ENCODE data around the gene SZRD1. TPM values are rescaled to one million over a fixed set of nuclear protein-coding genes. Genes with fewer than 3 reads are reported as not detected.

Gene SZRD1
- total and polyA plus RNA-seq, 2 donors (not counting 3 experiments of a cell fraction or from before 2014, with no cell fraction given), result 162 to 164 TPM

GRCh38 chr1:16421201-16421600 lies 54.2 kb downstream of the SZRD1 start:
- no TSS peak for BruUV-seq (replicated peaks)
- Histone ChIP-seq H3K4me3 (replicated peaks in 1 of 3; ENCODE audit: insufficient read depth in 1 of 3, low read depth in 1 of 3, low read length in 3 of 3) (no peak overlapping the region), H3K27ac (ENCODE audit: insufficient read depth, low read depth, low read length) (no peak overlapping the region), H3K4me2 (ENCODE audit: insufficient read depth, low read length) (no peak overlapping the region), H3K79me2 (ENCODE audit: control insufficient read depth, insufficient read depth, low read length) (no peaks in the 10 kb centered on the region), H3K36me3 (ENCODE audit: control insufficient read depth in 2 of 2, extremely low read depth in 1 of 2, insufficient read depth in 2 of 2, low read length in 2 of 2) (no peaks in the 10 kb centered on the region), H3K9me1 (replicated peaks; ENCODE audit: control insufficient read depth, extremely low read depth, insufficient read depth, low read length) (no peaks in the 10 kb centered on the region), H4K20me1 (replicated peaks; ENCODE audit: control insufficient read depth, extremely low read depth, insufficient read depth, low read length) (no peaks in the 10 kb centered on the region), H3K27me3 (ENCODE audit: control insufficient read depth in 2 of 2, insufficient read depth in 2 of 2, low read length in 2 of 2) (no peaks in the 10 kb centered on the region), H2AFZ (ENCODE audit: low read depth, low read length) (no peak overlapping the region), H3K4me1 (ENCODE audit: control insufficient read depth, extremely low read depth, insufficient read depth, low read length) (no peaks in the 10 kb centered on the region), H3K9me3 (replicated peaks; ENCODE audit: control insufficient read depth, insufficient read depth, low read length) (no peaks in the 10 kb centered on the region), H3K9ac (replicated peaks; ENCODE audit: extremely low read depth, insufficient read depth, low read length) (no peak overlapping the region)
- TF ChIP-seq POLR2A (IDR thresholded peaks at IDR 0.05; ENCODE audit: low read depth, low read length) (no peak), GATA2 (IDR thresholded peaks at IDR 0.05; ENCODE audit: insufficient read depth, insufficient read length, low read depth, low read length) (no peak), POLR2AphosphoS5 (IDR thresholded peaks at IDR 0.05; ENCODE audit: insufficient read depth, low read depth, low read length) (no peak)
- ChIA-PET CTCF (no interaction called here), POLR2A (no interaction called here)
- FAIRE-seq (no peak), DNase-seq (ENCODE audit: low read depth, low spot score) (no peak)
- dilution Hi-C loops (cut with MboI; ENCODE audit: extremely low pct_ligation_motif_present, low sequenced_read_pairs), result no loop called here
- intact Hi-C loops (cut with micrococcal nuclease), result no loop called here

GRCh38 chr1:16422041-16422440 lies 55.0 kb downstream of the SZRD1 start:
- Histone ChIP-seq H3K36me3 (ENCODE audit: control insufficient read depth in 2 of 2, extremely low read depth in 1 of 2, insufficient read depth in 2 of 2, low read length in 2 of 2) (no peaks in the 10 kb centered on the region), H3K4me3 (replicated peaks in 1 of 3; ENCODE audit: insufficient read depth in 1 of 3, low read depth in 1 of 3, low read length in 3 of 3) (no peak overlapping the region), H3K27ac (ENCODE audit: insufficient read depth, low read depth, low read length) (no peak overlapping the region), H3K79me2 (ENCODE audit: control insufficient read depth, insufficient read depth, low read length) (no peaks in the 10 kb centered on the region), H3K9me1 (replicated peaks; ENCODE audit: control insufficient read depth, extremely low read depth, insufficient read depth, low read length) (no peaks in the 10 kb centered on the region), H2AFZ (ENCODE audit: low read depth, low read length) (no peak overlapping the region), H3K9ac (replicated peaks; ENCODE audit: extremely low read depth, insufficient read depth, low read length) (no peak overlapping the region), H3K4me2 (ENCODE audit: insufficient read depth, low read length) (no peak overlapping the region), H3K27me3 (ENCODE audit: control insufficient read depth in 2 of 2, insufficient read depth in 2 of 2, low read length in 2 of 2) (no peaks in the 10 kb centered on the region), H4K20me1 (replicated peaks; ENCODE audit: control insufficient read depth, extremely low read depth, insufficient read depth, low read length) (no peaks in the 10 kb centered on the region), H3K4me1 (ENCODE audit: control insufficient read depth, extremely low read depth, insufficient read depth, low read length) (no peaks in the 10 kb centered on the region), H3K9me3 (replicated peaks; ENCODE audit: control insufficient read depth, insufficient read depth, low read length) (no peaks in the 10 kb centered on the region)
- CTCF ChIA-PET, result no interaction called here
- dilution Hi-C loops (cut with MboI; ENCODE audit: extremely low pct_ligation_motif_present, low sequenced_read_pairs), result no loop called here
- DNase-seq (ENCODE audit: low read depth, low spot score), result no peak
- no TSS peak for BruUV-seq (replicated peaks)
- POLR2A ChIA-PET, result no interaction called here
- no peak for FAIRE-seq
- intact Hi-C loops (cut with micrococcal nuclease), result no loop called here
- no peak for TF ChIP-seq POLR2AphosphoS5 (IDR thresholded peaks at IDR 0.05; ENCODE audit: insufficient read depth, low read depth, low read length)
- no peak for TF ChIP-seq FOS (IDR thresholded peaks at IDR 0.05; ENCODE audit: borderline replicate concordance, insufficient read depth, low read length)
- TF ChIP-seq MAX (IDR thresholded peaks at IDR 0.05; ENCODE audit: insufficient read depth, insufficient read length), result no peak

Data from endothelial cell of umbilical vein (primary cell).